ENCODE data around the gene STARD8.
"Not testable (repeated sequence)": the region's sequence is repeated elsewhere in the genome, so short reads cannot be mapped to it uniquely, and the experiment has no call there.

STARD8 gene

DNA sequence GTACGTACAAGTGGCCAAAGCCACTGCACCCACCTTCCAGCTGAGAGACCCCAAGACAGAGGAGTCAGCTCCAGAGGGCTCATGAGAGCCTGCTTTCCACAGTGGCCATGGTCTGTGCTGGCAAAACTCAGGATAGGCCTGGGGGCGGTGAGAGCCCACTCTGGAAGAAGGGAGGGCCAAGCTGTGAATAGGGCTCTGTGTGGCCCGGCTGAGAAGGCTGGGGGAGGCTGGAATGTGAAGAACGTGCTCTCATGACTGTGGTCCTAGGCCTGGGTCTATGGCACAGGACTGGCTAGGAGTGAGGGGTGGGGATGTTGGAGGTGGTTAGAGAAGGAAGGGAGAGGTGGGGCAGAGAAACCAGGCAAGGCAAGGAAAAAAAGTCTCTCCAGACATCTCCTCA lies 13.3 kb downstream of the STARD8 start:
- DNase-seq: no peak

DNA sequence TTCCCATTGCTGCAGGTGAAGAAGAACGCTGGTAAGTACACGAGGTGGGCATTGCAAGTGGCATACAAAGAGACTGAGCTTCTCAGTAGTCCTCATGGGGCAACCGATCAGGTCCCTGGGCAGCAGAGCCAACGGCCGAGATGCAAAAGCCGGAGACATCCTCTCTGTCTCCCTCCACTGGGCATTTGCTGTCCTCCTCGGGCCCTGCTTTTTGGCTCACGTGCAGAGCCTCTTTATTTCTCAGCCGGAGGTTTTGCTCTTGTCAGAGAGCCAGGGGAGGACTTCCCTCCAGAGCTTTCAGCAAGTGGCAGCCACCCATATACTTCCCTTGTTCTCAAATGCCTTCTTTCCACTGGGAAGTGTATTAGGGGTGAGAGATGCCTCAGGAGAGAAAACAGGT lies 18.0 kb downstream of the STARD8 start:
- no peak for DNase-seq

DNA sequence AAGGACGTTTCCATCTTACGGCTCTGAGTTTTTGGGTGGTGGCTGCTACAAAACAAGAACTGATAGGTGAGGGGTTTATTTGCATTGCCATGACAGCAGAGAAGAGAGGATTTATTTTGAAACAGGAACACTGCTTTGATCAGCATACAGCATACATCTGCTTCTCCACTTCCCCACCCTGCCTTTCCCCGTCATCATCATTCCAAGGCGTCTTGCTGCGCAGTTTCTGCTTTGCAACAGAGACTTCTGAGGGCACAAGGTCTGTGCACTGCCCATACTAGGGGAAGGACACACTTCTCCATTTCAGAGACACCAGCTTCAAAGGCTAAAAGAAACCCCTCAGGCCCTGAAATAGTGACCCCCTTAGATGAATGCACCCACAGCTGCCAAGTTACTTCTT lies 19.1 kb downstream of the STARD8 start:
- no peak for DNase-seq

DNA sequence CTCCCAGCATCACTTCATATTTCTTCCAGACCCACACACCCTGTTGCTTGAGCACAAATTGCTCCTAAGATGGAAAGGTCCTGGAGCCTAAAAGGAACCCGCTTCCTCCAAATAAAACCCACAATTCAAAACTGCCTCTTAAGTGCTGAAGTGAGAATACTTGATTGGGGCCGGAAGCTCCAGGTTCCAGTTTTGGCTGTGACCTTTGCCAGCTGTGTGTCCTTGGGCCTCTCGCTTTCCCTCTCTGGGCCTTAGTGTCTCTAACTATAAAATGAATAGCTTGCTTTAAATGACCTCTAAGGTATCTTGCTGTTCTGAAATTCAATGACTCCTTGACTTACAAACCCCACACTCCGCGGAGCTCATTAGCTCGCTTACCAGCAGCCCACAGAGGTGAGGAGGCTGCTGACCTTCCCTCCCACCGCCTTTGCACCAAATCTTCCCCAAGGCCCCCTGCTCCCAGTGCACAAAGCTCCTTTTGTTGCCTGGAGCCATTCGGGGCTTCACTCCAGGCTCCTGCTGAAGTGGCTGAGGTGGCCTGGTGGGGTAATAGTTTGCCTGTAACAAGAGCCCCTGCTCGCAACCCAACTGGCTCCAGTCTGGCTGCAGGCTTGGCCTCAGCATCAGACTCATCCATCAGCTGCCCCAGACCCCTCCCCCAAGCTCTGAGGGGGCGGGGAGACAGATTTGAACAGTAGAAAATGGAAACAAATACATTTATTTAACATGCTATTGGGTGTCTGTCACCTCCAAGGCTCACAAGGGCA lies 21.8 kb downstream of the STARD8 start:
- DNase-seq: no peak

DNA sequence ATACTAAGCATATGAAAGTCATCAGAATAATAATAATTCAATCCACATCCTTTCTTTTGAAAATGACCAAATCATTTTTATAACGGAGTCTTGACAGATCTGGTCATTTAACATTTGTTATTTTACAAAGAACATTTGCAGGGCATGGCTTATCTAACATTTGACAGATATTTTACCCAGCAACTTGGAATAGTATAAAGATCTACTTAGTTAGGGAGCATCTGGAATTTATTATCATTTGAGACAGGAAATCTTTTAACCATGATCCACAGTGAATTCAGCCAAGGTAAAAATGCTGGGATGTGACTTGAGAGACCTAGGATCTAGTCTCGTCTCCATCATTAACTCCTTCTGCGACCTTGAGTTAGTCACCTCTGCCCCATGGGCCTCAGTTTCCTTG lies 22.4 kb downstream of the STARD8 start:
- DNase-seq: no peak

DNA sequence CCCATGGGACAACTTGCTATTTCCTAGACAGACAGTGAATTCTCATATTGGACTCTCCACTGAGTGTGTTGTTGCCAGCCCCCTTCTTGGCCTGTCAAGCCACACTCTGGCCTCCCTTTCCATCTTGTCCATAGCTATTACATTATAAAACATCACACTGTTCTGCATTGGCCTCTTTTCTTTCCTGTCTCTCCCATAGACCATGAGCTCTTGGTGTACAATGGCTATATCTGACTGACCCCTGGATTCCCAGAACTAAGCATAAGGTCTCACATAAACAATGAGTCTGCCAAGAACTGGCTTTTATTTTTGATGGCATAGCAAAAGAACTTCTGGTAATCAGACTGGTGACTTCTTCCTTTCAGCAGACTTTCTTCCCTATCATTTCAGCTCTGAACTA lies 23.8 kb downstream of the STARD8 start:
- DNase-seq: no peak

DNA sequence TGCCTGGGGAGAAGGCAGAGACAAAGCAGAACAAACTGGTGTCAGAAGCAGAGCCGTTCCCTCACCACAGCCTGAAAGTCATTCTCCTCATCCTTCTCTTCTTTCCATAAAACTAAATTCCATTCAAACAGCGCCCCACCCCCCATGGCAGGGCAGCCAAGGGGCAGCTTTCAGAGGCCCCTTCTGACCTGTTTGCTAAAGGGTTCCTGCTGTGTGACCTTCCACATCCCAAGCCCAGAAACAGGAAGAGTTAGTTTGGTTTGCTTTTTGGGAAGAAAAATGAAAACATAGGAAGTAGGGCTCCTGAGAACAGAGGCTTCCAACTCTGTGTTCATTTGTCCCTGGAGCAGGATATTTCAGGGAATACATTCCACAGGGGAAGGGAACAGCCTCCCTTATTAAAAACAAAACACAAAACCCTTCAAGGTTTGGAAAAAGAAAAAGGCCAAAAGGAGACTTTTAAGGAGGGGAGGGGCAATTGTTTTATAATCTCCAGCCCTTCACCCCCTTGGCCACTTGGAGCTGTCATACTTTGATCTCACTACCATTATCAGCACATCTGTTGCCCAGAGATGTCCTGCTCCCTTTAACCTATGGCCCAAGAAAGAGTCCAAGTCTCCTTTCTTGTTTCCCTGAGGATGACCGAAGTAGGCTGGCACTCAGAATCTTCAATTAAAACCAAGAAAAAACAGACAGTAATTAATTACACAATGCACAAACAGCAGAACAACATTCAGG lies 25.3 kb downstream of the STARD8 start:
- no peak for DNase-seq

DNA sequence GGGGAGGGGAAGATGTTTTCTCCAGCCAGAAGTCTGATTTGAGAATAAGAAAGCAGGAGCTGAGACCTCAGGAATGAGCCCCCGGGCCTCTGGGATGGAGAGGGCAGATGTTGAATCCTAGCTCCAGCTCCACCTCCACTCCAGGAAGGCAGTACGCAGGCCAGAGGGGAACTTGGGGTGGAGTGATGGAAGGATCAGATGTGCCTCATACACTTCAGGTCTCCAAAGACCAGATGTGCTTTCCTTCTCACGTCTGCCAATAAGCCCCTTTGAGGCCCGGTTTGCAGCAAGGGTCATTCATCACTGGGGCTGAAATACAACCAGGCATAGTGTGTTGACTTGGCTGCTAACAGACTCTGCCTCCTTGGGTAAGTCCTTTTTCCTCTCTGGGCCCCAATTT lies 28.1 kb downstream of the STARD8 start:
- DNase-seq: no peak

DNA sequence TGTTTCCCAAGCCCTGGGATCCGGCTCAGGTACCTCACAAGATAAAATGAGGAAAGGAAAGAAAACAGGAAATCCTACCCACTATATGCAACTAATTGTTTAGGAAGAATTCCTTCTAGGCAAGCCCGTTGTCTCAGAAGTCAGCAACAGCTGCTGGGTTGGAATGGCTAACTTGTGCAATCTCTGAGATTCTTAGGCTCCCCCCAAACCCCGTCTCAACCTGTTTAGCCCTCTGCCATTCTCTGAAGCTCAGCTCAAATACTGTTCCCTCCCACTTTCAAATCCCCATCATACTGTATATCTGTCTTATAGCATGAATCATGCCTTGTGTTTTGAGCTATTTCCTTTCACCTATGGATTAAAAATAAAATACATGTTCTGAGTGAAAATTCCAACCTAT lies 28.9 kb downstream of the STARD8 start:
- no peak for DNase-seq

DNA sequence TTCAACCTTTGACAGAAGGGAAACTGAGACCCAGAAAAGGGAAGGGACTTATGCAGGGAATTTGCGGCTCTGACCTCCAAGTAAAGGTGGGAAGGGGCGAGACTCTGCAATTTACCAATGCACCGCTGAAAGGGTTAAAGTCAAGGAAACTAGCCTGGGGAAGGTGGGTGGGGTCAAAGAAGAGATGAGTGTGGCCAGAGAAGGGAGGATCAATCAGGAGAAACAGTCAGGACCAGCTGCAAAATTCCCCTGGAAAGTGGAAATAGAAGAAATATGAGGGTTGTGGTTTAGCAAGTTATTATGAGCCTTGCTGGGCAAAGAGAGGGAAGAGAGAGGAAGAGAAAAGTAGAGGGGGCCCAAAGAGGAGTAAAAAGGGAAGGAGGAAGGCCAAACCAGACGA lies 30.5 kb downstream of the STARD8 start:
- no peak for DNase-seq

DNA sequence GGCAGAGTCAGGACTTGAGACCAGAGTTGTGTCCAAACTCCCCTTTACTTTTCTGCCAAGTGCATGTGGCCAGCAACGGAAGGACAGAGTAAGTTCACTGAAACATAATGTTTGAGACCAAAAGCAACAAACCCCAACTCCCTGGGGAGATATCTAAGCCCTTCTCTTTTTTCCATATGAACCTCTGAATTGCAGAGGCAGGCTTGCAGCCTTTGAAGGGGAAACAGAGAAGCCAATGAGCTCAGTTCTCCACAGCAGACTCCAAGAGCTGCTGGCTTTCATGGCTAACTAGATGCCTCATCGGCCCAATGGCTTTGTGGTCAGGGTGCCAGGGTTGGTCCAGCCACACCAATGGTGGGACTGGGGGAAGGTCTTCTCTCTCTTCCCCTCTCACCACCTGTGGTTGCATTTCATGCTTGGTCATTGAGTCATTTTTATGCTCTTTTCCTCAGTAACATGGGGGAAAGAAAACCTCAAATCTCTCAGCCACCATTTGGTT lies 34.0 kb downstream of the STARD8 start:
- no peak for DNase-seq

DNA sequence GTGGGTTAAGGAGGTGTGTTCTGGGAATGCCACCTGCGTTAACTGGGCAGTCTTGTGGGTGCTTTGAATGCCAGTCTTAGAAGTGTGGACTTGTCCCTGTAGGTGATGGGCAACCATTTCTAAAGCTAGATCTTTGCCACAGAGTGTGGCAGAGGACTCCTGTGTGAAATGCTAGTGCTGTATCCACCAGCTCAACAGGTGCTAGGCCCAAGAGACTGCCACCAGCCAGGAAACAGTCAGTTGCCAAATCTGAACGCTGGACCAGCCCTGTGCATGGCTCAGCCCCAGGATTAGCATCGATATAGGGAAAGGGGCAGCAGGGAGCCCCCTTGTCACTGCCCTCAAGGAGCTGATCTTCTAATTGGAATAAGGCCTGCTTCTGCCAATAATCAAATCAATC lies 35.3 kb downstream of the STARD8 start:
- no peak for DNase-seq

DNA sequence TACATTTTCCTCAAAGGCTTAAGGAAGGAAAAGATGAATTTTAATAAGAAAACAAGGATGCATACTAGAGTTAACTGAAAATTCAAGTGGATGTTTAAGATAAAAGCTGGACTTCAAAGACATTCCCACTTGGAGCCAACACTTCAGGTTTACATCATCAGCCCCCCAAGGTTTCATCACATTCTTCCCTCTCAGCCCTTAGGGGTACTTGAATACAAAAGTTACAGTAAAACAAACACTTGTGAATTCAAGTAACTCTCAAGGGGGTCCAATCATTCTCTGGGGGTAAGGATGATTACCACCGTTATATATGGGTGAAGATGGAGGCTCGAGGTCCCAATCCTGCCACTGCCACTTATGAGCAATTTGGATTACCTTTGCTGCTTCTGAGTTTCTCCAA lies 36.1 kb downstream of the STARD8 start:
- no peak for DNase-seq

DNA sequence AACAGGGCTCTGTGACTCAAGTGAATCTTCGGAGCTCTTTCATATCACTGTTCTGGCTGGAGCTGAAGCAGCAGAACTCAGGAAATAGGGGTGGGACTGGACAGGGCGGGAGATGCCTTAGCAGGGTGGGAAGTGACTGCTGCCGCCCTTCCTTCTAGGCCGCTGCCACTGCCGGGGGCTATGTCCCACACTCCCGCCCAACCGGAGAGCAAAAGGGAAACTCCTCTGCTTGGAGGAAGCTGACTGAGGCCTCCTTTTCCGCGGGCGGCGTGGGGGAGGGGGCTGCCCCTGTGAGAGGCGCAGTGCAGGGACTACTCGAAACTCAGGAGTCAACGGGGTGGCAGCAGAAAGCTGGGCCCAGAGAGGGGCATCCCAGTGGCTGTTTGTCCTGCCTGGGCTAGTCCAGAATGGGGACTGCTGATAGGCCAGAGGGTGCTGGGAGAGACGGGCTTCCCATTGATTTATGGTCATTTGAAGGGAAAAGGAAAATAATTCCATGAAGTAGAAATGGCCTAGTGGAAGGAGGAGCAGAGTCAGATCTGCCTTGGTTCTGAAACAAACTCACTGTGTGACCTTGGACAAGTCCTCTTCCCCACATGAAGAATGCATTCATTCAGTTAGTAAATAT lies 36.9 kb downstream of the STARD8 start:
- DNase-seq: no peak

DNA sequence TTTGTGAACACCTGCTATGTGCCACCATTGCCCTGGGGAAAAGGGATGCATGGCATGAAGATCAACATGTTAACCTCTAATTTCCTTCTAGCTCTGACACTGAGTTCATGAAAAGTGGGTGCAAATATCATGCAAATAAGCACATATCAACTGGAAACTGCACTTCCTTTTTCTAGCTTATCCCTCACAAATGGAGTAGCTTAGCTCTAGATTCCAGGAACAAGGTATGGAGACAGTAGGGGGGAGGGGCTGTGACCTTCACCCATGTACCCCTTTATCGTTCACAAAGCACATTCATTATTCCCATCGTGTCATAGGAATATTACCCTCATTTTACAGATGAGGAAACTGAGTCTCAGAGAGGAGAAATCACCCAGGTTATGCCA lies 37.4 kb downstream of the STARD8 start:
- DNase-seq: no peak

DNA sequence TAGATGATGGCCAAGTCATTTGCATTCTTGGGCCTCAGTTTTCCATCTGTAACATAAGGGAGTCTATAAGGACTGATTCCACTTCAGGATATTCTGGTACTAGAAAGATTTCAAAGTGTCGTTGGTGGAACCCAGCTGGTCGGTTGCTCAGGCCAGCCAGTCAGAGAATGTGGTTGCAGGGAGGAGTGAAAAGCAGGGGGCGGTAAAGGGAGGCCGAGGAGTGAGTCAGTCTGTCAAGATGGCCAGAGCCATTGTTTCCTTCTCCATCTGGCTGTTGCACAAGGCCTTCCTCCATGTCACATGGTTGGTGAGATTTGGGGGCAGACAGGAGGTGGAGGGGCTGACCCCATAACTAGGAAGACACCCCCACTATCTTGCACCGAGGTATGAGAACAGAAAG lies 38.2 kb downstream of the STARD8 start:
- DNase-seq: no peak

DNA sequence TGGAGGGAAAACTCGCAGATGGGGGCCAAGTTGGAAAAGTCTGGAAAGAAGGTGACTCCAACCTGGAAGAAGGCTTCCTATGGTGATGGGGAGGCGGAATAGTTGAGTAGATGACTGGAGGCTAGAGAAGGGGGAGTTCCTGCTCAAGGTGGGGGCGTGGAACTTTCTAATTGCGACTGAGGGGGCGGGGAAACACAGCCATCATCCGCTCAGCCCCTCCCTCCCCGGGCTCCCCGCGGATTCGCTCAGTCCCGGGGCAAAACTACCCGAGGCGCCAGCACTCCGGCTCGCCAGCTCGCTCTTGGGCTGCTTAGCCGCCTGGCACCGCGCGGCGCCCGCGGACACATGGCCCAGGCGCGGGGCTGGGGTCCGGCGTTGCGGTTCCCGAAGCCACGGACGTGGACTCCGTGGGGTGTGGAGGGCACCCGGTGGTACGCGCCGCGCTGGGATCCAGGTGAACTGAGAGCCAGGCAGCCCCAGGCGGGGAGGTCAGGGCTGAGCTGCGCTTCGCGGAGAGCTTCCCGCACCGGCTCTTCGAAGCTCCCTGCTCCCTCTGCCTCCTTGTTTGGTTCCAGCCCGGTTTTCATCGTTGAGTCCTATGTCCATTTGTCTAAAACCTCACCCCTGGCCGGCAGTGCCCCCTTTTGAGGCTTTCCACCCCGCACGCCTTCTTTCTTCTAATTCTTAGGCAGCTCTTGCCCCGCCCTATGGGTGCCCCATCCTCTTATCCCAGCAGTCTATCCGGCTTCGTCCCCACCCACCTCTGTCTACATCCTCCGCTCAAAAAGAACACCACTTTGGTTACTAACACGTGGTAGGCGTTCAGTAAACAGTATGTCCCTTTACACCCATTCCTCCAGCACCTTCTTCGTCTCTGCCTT lies 38.9 kb downstream of the STARD8 start:
- no peak for DNase-seq

DNA sequence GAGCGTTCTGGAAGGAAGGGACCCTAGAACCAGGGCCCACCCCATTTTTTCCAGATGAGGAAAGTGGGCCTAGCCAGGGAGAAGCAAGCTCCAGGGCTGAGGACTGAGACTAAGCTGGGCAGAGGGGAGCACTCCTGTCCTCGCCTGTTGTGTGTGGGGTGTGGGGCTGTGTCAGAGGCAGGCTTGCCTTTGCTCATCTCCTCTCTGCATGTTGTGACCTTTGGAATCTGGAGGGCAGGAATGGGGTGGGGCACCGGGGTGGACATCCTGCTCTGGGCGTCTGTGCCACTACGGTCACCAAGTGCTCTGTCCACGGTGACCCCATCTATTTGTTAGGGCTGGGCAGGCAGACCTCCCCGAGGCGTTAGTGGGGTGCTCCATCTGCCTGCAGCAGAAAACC lies 41.5 kb downstream of the STARD8 start:
- not testable (repeated sequence) for DNase-seq

DNA sequence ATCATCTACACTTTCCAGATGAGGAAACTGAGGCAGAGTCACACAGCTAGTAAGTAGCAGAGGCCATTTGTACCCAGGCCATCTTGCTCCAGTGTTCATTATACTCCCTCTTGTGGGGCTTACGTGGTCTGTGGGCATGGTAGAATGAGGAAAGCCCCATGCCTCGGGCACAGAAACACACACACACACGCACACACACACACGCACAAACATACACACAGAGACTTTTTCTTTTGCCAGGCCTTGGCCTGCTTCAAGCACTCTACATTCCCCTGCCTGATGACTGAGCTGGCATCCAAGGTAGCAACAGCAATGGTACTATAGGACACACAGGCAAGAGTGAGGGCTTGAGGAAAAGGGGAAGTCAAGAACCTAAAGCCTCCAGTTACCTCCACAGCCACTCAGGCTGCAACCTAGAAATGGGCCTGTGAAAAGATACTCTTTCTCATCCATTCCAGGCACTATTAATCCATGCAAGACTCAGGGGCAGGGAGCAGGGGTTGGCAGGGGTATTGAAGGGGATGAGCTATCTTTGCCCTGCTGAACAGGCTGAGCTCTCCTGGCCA lies 43.6 kb downstream of the STARD8 start:
- DNase-seq: no peak

DNA sequence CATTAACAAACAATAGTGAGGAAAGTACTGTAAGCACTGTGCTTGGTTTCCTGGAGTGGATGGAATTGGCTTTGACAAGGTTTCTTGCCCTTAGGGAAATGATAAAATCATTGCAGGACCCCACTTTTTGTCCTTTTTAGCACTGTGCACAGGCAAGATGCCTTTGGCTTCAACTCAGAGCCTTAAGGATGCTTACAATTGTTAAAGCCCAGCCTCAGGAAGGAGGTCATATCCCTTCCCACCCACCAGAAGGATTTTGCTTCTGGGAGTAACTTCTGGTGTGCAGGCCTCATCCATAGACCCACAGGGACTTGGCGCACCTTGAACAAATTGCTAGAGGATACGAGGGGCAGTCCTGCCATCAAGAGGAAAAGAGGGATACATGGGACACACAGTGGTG lies 44.5 kb downstream of the STARD8 start:
- DNase-seq: no peak

DNA sequence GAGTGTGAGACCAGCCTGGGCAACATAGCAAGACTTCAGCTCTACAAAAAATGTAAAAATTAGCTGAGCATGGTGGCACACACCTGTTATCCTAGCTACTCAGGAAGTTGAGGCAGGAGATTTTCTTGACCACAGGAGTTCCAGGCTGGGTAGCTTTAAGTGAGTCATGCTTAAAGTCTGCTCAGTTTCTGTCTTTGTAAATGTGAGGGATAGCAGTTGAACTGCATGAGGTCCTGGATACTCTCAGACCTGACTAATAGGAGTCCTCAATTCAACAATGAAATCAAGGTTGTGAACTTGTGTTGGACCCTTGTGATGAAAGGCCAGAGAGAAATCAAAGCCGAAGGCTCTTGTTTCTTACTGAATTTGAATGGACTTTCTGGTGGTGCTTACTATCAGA lies 45.2 kb downstream of the STARD8 start:
- no peak for DNase-seq
